Psoas muscle (tissue), 8 donors: Measurements from ENCODE around the gene VARS1. TPM values are rescaled to one million over a fixed set of nuclear protein-coding genes. Genes with fewer than 3 reads are reported as not detected.

ENCODE experiments used
- ATAC-seq, 4 donors: fragments of 200-7000 bp; cut with Tn5 transposase; one replicate each; pipeline ENCODE4 v1.9.1; 2020; ENCODE audit warnings: moderate library complexity in 3 of 4, mild to moderate bottlenecking in 2 of 4
- DNase-seq, 2 donors: peaks; one replicate each; pipeline ENCODE4 v3.0.0-alpha.2; 2020
- H3K27ac ChIP-seq: fragments of 200-600 bp; one replicate; pipeline ENCODE4 v1.8.0; 2022
- H3K27me3 ChIP-seq, 3 donors: fragments of 200-600 bp in 1 of 3; one replicate each; pipeline versions ENCODE4 v1.6.1 to v1.8.0; 2013 to 2022; ENCODE audit warnings: low read length in 2 of 3, mild to moderate bottlenecking in 2 of 3, moderate library complexity in 1 of 3; ENCODE audit not compliant: insufficient read depth in 3 of 3
- H3K36me3 ChIP-seq, 2 donors: fragments of 200-600 bp in 1 of 2; one replicate each; pipeline versions ENCODE4 v1.6.1 to v1.8.0; 2013 to 2022; ENCODE audit warnings: low read depth in 1 of 2, mild to moderate bottlenecking in 1 of 2, moderate library complexity in 1 of 2; ENCODE audit not compliant: insufficient read depth in 1 of 2
- H3K4me1 ChIP-seq: fragments of 200-600 bp; one replicate; pipeline ENCODE4 v1.8.0; 2022
- H3K4me3 ChIP-seq: fragments of 200-600 bp; one replicate; pipeline ENCODE4 v1.8.0; 2022; ENCODE audit warnings: mild to moderate bottlenecking
- H3K9me3 ChIP-seq: fragments of 200-600 bp; one replicate; pipeline ENCODE4 v1.8.0; 2022
- CTCF ChIP-seq: fragments of 200-600 bp; IDR thresholded peaks from one replicate; pipeline ENCODE4 v1.8.0; 2022; ENCODE audit warnings: antibody characterized with exemption
- WGBS, 3 donors: extraction: QIAGEN DNeasy Blood & Tissue Kit; methylation state at CpG; one replicate each; pipeline versions ENCODE4 v1.1.6 to v1.1.7; 2013; 5-methylcytosine and 5-hydroxymethylcytosine counted together
- intact Hi-C, 2 donors: fragments of 100-400 bp; cut with DNase I; formaldehyde crosslinking; loops; one replicate each; pipeline versions ENCODE4 v1.11.0 to v1.14.2; 2022
- polyA plus RNA-seq, 3 donors: library from polyadenylated mRNA; stranded (reverse); fragments of 200-250 nt; gene quantifications; one replicate each; pipeline ENCODE4 v1.2.3, GENCODE V29; 2013
- total RNA-seq, 4 donors: library from RNA; stranded (reverse); fragmentation: NEBNext Ultra II Directional in 2 of 4; extraction: Animal tissue kit (Norgen Biotek cat#: 25700) in 2 of 4; gene quantifications; one replicate each; pipeline versions ENCODE4 v1.2.1 to v1.2.4, GENCODE V29; 2021 to 2023
- donor health status: healthy with polysubstance abuse.
- donor health status: DM: no; HTN: no; CAD: no; lungs with moderate emphysema.
- donor health status: Bipolar disorder and iron deficiency.
- donor health status: healthy.
- donor health status: DM: yes; HTN: yes; CAD: no.
- donor health status: DM: no; HTN: no; CAD: no.
- donor health status: DM: no; HTN: no; CAD: no.
- donor health status: DM: yes; HTN: yes; CAD: no.

Gene VARS1
- total and polyA plus RNA-seq, 7 donors: 43.9 to 108 (median 65.2) TPM

GRCh38 chr6:31779908-31780307, 15.6 kb downstream of the VARS1 start:
- no peak overlapping the region for H3K27ac ChIP-seq
- H3K9me3 ChIP-seq: no peaks in the 10 kb centered on the region
- H3K4me1 ChIP-seq: peaks cover 17% of the 10 kb centered on the region
- peaks cover 0 to 70% of the 10 kb centered on the region in 2 donors for H3K36me3 ChIP-seq
- H3K27me3 ChIP-seq: no peaks in the 10 kb centered on the region
- DNase-seq (no peak), ATAC-seq (no peak)
- TF ChIP-seq CTCF: no peak
- no peak overlapping the region for H3K4me3 ChIP-seq
- intact Hi-C loops: loop anchor here in 1 of 2 donors (10.0 kb wide), 1 partner anchor 85 kb away; the partner anchor contains the start of gene NEU1
- 91 to 97% (median 92%) methylated on average over 10 of the region's 10 CpGs for WGBS, 3 donors

- H3K27ac ChIP-seq: peak overlapping the region; percentile 2
- H3K4me1 ChIP-seq: peaks cover 17% of the 10 kb centered on the region
- DNase-seq (no peak), ATAC-seq (no peak)
- peaks cover 0 to 63% of the 10 kb centered on the region in 2 donors for H3K36me3 ChIP-seq
- WGBS, 3 donors: 88 to 91% (median 89%) methylated on average over 39 to 43 of the region's 43 CpGs
- no peak overlapping the region for H3K4me3 ChIP-seq
- TF ChIP-seq CTCF: no peak
- no peaks in the 10 kb centered on the region for H3K9me3 ChIP-seq
- no peaks in the 10 kb centered on the region for H3K27me3 ChIP-seq
- intact Hi-C loops: loop anchor here in 1 of 2 donors (10.0 kb wide), 1 partner anchor 86 kb away; the partner anchor contains the start of gene NEU1
Measured at GRCh38 chr6:31778999-31779885, 16.3 kb downstream of the VARS1 start.

GRCh38 chr6:31778193-31778592, 17.4 kb downstream of the VARS1 start:
- Histone ChIP-seq H3K27ac (peak overlapping the region; percentile 88), H3K4me3 (no peak overlapping the region), H3K36me3 (peaks cover 0 to 53% of the 10 kb centered on the region in 2 donors), H3K4me1 (peaks cover 17% of the 10 kb centered on the region), H3K9me3 (no peaks in the 10 kb centered on the region), H3K27me3 (no peaks in the 10 kb centered on the region)
- ATAC-seq (no peak), DNase-seq (no peak)
- TF ChIP-seq CTCF: no peak
- 86 to 89% (median 86%) methylated on average over 5 of the region's 5 CpGs for WGBS, 3 donors
- intact Hi-C loops: loop anchor here in 1 of 2 donors (10.0 kb wide), 1 partner anchor 87 kb away; the partner anchor contains the start of gene NEU1

GRCh38 chr6:31777667-31778050, 17.9 kb downstream of the VARS1 start:
- Histone ChIP-seq H3K4me3 (peak overlapping the region; percentile 55), H3K9me3 (no peaks in the 10 kb centered on the region), H3K36me3 (peaks cover 0 to 47% of the 10 kb centered on the region in 2 donors), H3K4me1 (peaks cover 17% of the 10 kb centered on the region), H3K27ac (peak overlapping the region; percentile 88), H3K27me3 (no peaks in the 10 kb centered on the region)
- 85 to 96% (median 91%) methylated on average over 5 of the region's 5 CpGs for WGBS, 3 donors
- DNase-seq (no peak), ATAC-seq (no peak)
- no peak for TF ChIP-seq CTCF
- intact Hi-C loops: loop anchor here (2.0 to 10.0 kb wide), 2 partner anchors 53 to 87 kb away; partner anchors contain the start of gene NEU1 (in 1 of the 2)
